ENCODE results near the gene COL2A1.

Gene COL2A1

GRCh38 chr12:48015954-48016353 is 11.7 kb upstream of the COL2A1 start:
- no peak for DNase-seq (ENCODE audit: low read depth in 2 of 3, low spot score in 1 of 3)

DNA sequence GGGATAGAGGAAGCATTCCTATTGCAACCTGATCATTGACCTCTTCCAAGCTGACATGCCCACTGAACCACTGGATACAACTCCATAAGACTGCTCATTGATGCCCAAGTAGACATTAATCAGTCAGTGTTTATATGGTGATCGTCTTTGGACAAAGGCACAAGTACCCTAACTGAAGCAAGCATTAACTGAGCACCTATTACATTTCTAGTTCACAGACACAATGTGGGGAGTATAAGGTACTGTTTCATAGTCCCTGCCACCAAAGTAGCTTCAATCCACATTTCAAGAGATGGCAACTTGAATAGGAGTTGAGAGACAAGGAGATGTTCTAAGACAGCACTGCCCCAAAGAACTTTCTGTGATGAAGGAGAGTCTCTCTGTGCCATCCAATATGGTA is 10.9 kb upstream of the COL2A1 start:
- no peak for DNase-seq (ENCODE audit: low read depth in 2 of 3, low spot score in 1 of 3)

- DNase-seq (ENCODE audit: low read depth in 2 of 3, low spot score in 1 of 3), result no peak
These were observed 9.0 kb upstream of the COL2A1 start for GRCh38 chr12:48013287-48013686.

- no peak for DNase-seq (ENCODE audit: low read depth in 2 of 3, low spot score in 1 of 3)
These were observed 7.8 kb upstream of the COL2A1 start for GRCh38 chr12:48012070-48012469.

- DNase-seq (ENCODE audit: low read depth in 2 of 3, low spot score in 1 of 3), result no peak
These were observed 6.2 kb upstream of the COL2A1 start for GRCh38 chr12:48010366-48010970.

GRCh38 chr12:48009471-48009870 is 5.2 kb upstream of the COL2A1 start:
- DNase-seq (ENCODE audit: low read depth in 2 of 3, low spot score in 1 of 3), result no peak

GRCh38 chr12:48008950-48009349 is 4.7 kb upstream of the COL2A1 start:
- no peak for DNase-seq (ENCODE audit: low read depth in 2 of 3, low spot score in 1 of 3)

GRCh38 chr12:48008349-48008748 is 4.1 kb upstream of the COL2A1 start:
- DNase-seq (ENCODE audit: low read depth in 2 of 3, low spot score in 1 of 3), result no peak

DNA sequence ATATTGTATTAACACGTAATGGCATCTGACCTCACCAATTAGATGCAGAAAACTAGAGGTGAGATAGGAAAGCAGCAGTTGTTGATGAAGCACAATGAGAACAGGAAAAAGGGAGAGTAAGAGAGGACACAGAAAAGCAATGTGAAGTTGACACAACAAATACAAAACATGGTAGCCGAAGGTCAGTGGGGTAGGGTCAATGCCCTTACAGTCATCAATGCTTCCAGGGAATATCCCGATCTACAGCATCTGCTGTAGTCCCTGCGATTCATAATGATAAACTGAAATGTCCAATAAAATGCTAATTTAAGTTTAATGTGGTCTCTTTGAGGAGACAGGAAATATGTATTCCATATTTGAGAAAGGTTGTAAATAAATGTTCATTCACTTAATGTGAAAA is 2.9 kb upstream of the COL2A1 start:
- no peak for DNase-seq (ENCODE audit: low read depth in 2 of 3, low spot score in 1 of 3)

DNA sequence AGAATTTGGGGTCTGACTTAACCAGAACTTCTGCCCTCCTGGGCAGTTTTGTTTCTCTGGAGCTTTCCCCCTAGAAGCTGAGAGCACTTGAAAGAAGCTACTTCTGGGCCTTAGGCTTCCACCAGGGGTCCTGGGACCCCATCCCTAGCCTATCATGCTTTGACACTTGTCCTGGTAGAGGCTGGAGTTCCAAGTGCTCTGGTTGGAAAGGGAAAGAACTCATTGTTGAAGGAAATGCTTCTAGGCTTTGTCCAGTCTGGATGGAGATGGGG is 1.4 kb upstream of the COL2A1 start:
- DNase-seq (ENCODE audit: low read depth in 2 of 3, low spot score in 1 of 3), result no peak

GRCh38 chr12:48005001-48005749 is 899 bp upstream of the COL2A1 start:
- DNase-seq (ENCODE audit: low read depth in 2 of 3, low spot score in 1 of 3), result no peak

DNA sequence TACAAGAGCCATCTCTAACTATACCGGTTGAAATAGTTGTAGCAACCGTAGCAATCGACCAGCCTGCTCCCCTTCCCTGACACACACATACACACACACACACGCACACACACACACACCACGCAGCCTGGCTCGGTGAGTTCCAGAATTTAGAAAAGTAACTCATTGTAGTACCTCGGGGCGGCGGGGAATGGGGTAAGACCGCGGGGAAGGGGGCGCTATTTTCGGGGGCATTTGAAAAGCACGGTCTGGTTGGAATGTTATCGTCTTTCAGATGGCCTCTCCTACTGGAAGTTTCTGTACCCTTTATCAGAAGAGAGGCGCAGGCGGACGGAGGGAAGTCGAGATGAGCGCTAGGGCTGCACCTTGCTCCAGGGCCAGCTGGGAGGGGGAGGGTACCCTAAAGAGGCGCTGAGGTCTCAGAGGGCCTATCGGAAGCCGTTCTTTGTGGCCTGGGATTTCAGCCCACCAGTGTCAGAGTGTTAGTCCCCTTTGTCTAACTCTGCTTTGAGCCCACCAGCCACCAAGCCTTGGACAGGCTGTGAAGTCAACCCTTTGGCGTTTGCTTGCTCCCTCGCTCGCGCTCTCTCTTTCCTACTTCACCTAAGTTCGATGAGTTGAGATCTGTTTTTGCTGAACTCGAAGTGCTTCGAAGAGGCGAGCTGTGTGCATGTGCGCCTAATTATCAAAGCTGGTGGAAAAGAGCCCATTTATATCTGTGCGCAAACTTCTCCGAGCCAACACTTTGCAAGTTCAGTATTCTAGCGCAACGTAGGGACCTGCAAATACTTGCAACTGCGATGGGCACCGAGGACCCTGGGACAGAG is 837 bp downstream of the COL2A1 start:
- no peak for DNase-seq (ENCODE audit: low read depth in 2 of 3, low spot score in 1 of 3)

DNA sequence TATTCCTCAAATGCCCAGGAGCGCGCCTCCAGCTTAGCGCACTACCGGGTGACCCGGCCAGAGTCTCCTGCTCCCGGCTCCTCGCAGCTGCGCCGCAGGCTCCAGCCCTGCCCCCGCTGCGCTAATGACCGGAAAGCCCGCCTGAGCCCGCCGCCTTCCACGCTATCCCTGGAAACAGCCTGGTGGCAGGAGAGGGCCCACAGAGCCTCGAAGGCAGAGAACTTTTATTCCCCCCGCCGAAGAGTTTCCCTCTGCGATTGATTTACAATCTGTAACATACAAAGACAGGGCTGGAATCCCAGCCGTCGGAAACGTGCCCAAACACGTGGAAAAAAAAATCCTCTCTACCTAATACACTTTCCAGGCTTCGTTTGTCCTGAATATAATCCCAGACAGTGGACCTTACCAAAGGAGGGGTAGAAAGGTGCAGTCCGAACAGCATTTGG is 1.5 kb downstream of the COL2A1 start:
- no peak for DNase-seq (ENCODE audit: low read depth in 2 of 3, low spot score in 1 of 3)

DNA sequence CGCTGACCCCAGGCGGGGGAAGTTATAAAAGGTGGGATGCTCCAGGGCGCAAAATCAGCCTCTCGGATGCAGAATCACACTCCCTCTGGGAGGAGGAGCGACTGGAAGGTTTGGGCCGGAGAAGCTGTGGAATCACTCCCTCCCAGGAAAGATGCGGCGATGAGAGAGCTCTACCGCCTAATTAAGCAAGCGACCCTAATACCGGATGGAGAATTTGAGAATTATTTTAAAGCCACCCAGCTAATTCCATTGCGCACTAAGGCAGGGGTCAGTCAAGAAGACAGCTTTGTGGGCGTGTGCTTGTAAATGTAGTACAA is 1.9 kb downstream of the COL2A1 start:
- DNase-seq (ENCODE audit: low read depth in 2 of 3, low spot score in 1 of 3), result no peak

DNA sequence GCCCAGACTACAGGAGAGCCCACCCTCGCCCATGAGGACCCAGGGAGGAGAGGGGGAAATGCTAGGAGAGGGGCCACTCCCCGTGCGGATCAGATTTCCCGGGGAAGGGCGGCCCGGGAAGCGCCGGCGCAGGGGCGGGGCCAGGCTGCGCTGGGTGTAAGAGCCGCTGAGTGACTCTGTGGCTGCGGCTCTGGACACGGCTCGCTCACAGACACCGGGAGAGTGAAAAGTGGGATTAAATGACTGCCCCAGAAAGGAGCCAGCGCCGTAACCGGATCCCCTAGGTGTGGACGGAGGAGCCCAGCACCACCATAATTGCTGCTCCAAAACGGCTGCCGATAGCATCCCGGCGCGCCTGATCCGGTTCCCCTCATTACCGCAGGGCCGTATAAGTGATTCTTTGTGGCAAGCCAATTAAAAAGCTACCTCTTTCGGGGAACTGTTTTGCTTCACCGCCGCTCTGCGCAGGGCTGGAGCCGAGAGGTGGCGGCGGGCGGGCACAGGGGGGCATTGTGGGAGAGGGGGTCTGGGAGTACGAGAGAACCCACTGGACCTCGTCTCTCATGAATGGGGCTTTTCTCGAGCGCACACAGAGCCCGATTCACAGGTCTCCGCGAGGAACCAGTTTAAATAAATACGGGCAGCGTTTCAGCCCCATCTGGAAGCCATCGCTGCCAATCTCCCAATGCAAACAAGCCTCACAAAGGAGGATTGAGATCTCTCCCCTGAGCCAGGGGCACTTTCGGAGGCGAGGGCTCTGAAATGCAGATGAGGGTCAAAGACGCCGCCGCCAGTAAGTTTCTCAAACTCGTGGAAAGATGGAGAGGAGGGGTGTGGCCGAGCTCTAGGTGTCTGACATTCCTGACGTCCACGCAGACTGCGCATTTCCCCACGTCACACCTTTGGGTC is 2.5 kb downstream of the COL2A1 start:
- no peak for DNase-seq (ENCODE audit: low read depth in 2 of 3, low spot score in 1 of 3)

DNA sequence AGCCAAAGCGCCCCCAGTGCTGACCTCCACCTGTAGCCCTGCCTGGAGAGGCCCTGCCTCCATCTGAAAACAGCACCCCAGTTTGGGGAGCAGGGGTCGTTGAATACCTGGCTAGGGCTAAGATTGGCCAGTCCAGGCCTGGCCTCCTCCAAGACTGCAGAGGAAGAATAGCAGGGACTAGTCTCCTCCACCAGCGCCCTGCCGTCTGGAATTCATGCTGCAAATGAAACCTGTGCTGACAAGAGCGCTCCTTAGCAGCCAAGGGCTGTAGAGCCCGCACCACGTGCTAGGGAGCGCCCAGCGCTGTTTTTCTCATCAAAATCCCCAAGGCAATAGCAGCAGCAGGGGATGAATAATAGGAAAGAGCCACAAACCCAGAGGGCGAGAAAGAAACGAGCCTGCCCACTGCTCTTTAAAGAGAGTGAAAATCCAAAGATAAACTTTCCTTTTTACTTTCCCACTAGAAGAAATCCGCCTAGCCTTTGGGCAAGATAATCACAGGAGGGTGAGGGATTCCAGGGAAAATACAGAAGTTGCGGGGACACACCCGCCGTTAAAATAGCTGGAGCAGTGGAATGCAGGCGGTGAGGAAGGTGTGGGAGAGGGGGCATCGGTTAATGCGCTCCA is 3.3 kb downstream of the COL2A1 start:
- DNase-seq (ENCODE audit: low read depth in 2 of 3, low spot score in 1 of 3), result no peak

- DNase-seq (ENCODE audit: low read depth in 2 of 3, low spot score in 1 of 3), result no peak
These were observed 4.5 kb downstream of the COL2A1 start for GRCh38 chr12:47999816-48000215.

- no peak for DNase-seq (ENCODE audit: low read depth in 2 of 3, low spot score in 1 of 3)
These were observed 7.0 kb downstream of the COL2A1 start for GRCh38 chr12:47997321-47997720.

GRCh38 chr12:47995981-47996401 is 8.3 kb downstream of the COL2A1 start:
- DNase-seq (ENCODE audit: low read depth in 2 of 3, low spot score in 1 of 3), result no peak

- no peak for DNase-seq (ENCODE audit: low read depth in 2 of 3, low spot score in 1 of 3)
These were observed 10.8 kb downstream of the COL2A1 start for GRCh38 chr12:47993491-47993890.

GRCh38 chr12:47992776-47993175 is 11.5 kb downstream of the COL2A1 start:
- DNase-seq (ENCODE audit: low read depth in 2 of 3, low spot score in 1 of 3), result no peak
